ENCODE data around the gene SOX6. TPM values are rescaled to one million over a fixed set of nuclear protein-coding genes. Genes with fewer than 3 reads are reported as not detected.

SOX6 gene
- total RNA-seq, 4 donors from 2014 or later: 5.7 to 23.8 (median 18.4) TPM

GRCh38 chr11:16059332-16059731, 297.0 kb downstream of the SOX6 start:
- no peak overlapping the region for H3K4me3 ChIP-seq
- H3K36me3 ChIP-seq: no peaks in the 10 kb centered on the region
- H3K9me3 ChIP-seq: peaks cover 0 to 7% (median 2%) of the 10 kb centered on the region in 4 donors
- H3K4me1 ChIP-seq: no peaks in the 10 kb centered on the region
- TF ChIP-seq, protein P1, sequence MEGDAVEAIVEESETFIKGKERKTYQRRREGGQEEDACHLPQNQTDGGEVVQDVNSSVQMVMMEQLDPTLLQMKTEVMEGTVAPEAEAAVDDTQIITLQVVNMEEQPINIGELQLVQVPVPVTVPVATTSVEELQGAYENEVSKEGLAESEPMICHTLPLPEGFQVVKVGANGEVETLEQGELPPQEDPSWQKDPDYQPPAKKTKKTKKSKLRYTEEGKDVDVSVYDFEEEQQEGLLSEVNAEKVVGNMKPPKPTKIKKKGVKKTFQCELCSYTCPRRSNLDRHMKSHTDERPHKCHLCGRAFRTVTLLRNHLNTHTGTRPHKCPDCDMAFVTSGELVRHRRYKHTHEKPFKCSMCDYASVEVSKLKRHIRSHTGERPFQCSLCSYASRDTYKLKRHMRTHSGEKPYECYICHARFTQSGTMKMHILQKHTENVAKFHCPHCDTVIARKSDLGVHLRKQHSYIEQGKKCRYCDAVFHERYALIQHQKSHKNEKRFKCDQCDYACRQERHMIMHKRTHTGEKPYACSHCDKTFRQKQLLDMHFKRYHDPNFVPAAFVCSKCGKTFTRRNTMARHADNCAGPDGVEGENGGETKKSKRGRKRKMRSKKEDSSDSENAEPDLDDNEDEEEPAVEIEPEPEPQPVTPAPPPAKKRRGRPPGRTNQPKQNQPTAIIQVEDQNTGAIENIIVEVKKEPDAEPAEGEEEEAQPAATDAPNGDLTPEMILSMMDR (IDR thresholded peaks at IDR 0.05): no peak
- TF ChIP-seq POLR2A (IDR thresholded peaks at IDR 0.05) (no peak), EP300 (IDR thresholded peaks at IDR 0.05) (no peak)
- WGBS, 2 donors: 63 to 78% methylated on average over 1 of the region's 1 CpG
- no peak overlapping the region for H3K27ac ChIP-seq
- H3K27me3 ChIP-seq: no peaks in the 10 kb centered on the region
- no peak for DNase-seq (ENCODE audit: low spot score in 2 of 2)

DNA sequence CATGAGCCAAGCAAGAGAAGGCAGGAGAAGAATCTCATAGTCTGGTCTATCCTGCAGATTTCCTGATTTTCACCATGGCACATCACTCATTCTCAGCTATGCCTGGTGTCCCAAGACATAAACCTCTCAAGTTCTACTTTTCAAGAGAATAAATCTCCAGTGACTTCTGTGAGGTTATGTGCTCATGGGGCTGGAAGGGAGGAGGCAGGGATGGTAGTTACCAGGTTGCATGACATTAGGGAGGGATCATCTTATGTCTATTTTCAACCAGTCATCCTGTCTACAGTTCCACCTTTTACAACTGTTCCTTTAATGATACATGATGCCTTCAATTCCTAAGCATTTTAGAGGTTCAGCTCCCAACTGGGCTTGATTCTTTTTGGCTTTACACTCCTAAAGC, 297.7 kb downstream of the SOX6 start:
- Histone ChIP-seq H3K36me3 (no peaks in the 10 kb centered on the region), H3K4me3 (no peak overlapping the region), H3K9me3 (peaks cover 0 to 7% (median 2%) of the 10 kb centered on the region in 4 donors), H3K4me1 (no peaks in the 10 kb centered on the region), H3K27me3 (no peaks in the 10 kb centered on the region), H3K27ac (no peak overlapping the region)
- DNase-seq (ENCODE audit: low spot score in 2 of 2): no peak
- no peak for TF ChIP-seq POLR2A (IDR thresholded peaks at IDR 0.05)
- no peak for TF ChIP-seq EP300 (IDR thresholded peaks at IDR 0.05)
- TF ChIP-seq, protein P1 (IDR thresholded peaks at IDR 0.05): no peak

- Histone ChIP-seq H3K4me1 (no peaks in the 10 kb centered on the region), H3K9me3 (peaks cover 0 to 3% (median 0%) of the 10 kb centered on the region in 4 donors), H3K36me3 (peaks cover 0 to 14% (median 0%) of the 10 kb centered on the region in 3 donors), H3K4me3 (no peak overlapping the region), H3K27me3 (no peaks in the 10 kb centered on the region), H3K27ac (no peak overlapping the region)
- no peak for DNase-seq (ENCODE audit: low spot score in 2 of 2)
- TF ChIP-seq POLR2A (IDR thresholded peaks at IDR 0.05) (no peak), EP300 (IDR thresholded peaks at IDR 0.05) (no peak)
- TF ChIP-seq, protein P1 (IDR thresholded peaks at IDR 0.05): no peak
- WGBS, 2 donors: 90 to 96% methylated on average over 1 of the region's 1 CpG
Measured at GRCh38 chr11:16052750-16053149, 303.6 kb downstream of the SOX6 start.

DNA sequence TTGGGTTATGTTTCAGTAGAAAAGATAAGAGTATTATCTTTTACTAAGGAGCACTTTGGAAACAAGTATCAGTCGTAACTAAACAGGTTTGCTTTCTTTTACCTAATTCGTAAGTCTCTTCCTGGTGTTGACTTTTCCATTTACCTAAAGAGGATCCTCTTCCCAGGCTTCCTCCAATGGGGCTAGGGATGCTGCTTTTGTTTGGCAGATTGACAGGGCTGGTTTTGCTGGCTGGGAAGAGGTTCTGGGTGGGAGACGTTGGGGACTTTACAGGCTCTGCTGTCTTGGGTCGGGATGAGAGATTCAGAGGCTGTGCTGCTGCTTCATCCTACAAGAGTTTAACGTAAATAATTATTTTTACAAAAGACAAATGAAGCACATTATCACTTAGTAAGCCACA, 306.7 kb downstream of the SOX6 start:
- WGBS, 2 donors: 81 to 83% methylated on average over 5 of the region's 5 CpGs
- Histone ChIP-seq H3K36me3 (peaks cover 0 to 26% (median 0%) of the 10 kb centered on the region in 3 donors), H3K4me3 (no peak overlapping the region), H3K4me1 (no peaks in the 10 kb centered on the region), H3K9me3 (no peaks in the 10 kb centered on the region), H3K27ac (no peak overlapping the region), H3K27me3 (no peaks in the 10 kb centered on the region)
- DNase-seq (ENCODE audit: low spot score in 2 of 2): no peak
- TF ChIP-seq, protein P1 (IDR thresholded peaks at IDR 0.05): no peak
- TF ChIP-seq POLR2A (IDR thresholded peaks at IDR 0.05): no peak
- TF ChIP-seq EP300 (IDR thresholded peaks at IDR 0.05): no peak

DNA sequence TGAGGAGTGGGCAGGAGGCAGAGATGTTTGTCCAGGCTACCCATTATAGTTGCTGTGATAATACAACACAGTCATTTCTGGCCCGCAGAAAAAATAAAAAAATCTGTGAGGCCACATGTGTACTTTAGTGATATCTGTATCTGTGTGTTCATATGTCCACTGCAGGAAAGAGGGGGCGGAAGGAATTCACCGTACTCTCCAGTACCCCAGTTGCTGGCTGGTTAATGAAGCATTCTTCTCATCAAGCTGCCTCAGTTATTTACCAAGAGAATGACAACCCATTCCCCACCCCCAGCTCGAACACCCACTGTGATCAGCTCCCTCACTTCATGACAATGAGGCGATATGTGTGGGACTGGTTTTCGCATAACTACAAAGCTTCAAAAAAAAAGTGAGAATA, 309.3 kb downstream of the SOX6 start:
- Histone ChIP-seq H3K4me1 (no peaks in the 10 kb centered on the region), H3K9me3 (no peaks in the 10 kb centered on the region), H3K27ac (no peak overlapping the region), H3K36me3 (peaks cover 0 to 12% (median 0%) of the 10 kb centered on the region in 3 donors), H3K27me3 (no peaks in the 10 kb centered on the region), H3K4me3 (no peak overlapping the region)
- TF ChIP-seq POLR2A (IDR thresholded peaks at IDR 0.05) (no peak), EP300 (IDR thresholded peaks at IDR 0.05) (no peak)
- TF ChIP-seq, protein P1 (IDR thresholded peaks at IDR 0.05): no peak
- DNase-seq (ENCODE audit: low spot score in 2 of 2): no peak
- 63 to 71% methylated on average over 6 of the region's 6 CpGs for WGBS, 2 donors
